ENCODE data around the gene SPOCK1. TPM values are rescaled to one million over a fixed set of nuclear protein-coding genes. Genes with fewer than 3 reads are reported as not detected.

SPOCK1 gene
- total RNA-seq, 1 experiment from 2014 or later = 0.27 TPM

DNA sequence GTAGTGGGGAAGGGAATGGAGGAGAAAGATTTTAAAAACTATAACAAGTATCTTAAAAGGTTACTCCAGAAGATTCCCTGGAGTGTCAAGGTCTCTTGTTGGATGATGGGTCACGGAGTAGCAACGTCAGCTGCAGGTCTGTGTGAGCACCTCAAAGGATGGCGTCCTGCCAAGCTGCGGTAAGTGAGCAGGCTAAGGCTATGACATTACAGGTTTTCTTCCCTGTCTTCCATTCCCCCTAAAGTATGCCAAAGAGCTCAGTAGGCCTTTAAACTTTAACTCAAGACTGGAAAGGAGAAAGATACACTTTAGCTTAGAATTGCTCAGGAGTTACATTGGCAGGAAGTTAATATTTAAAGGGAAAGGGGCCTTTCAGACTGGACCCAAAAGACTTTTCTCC is 17.5 kb downstream of the SPOCK1 start:
- RAD21 ChIA-PET (ENCODE audit: low non-redundant PET in 1 of 2, low total read pairs in 2 of 2, uncharacterized antibody in 2 of 2, unreplicated experiment in 2 of 2) = no interaction called here
- CTCF ChIA-PET = no interaction called here
- Histone ChIP-seq H3K27me3 (ENCODE audit: insufficient read depth, low read length) (peaks cover 39% of the 10 kb centered on the region), H3K79me2 (ENCODE audit: insufficient read depth, low read length) (no peaks in the 10 kb centered on the region), H3K9ac (ENCODE audit: low read length) (no peak overlapping the region), H3K9me3 (ENCODE audit: control insufficient read depth in 1 of 2, insufficient read depth in 1 of 2, low read depth in 1 of 2, low read length in 2 of 2) (no peaks in the 10 kb centered on the region), H2AFZ (ENCODE audit: low read depth, low read length, poor library complexity, severe bottlenecking) (no peak overlapping the region), H3K9me2 (ENCODE audit: insufficient read depth) (no peaks in the 10 kb centered on the region), H3K27ac (ENCODE audit: low read depth, low read length) (no peak overlapping the region), H4K20me1 (ENCODE audit: insufficient read depth) (no peaks in the 10 kb centered on the region), H3K36me3 (ENCODE audit: control insufficient read depth in 1 of 2, insufficient read depth in 2 of 2, low read length in 2 of 2) (no peaks in the 10 kb centered on the region), H3K4me1 (ENCODE audit: control insufficient read depth in 1 of 2, insufficient read depth in 2 of 2, low read length in 2 of 2) (no peaks in the 10 kb centered on the region), H3K4me3 (replicated peaks in 1 of 2; ENCODE audit: low read depth in 1 of 2, low read length in 2 of 2) (no peak overlapping the region), H3K4me2 (ENCODE audit: low read length) (no peak overlapping the region)
- BruUV-seq (replicated peaks) = no TSS peak
- ATAC-seq (no peak), DNase-seq (ENCODE audit: low read depth, low spot score) (no peak)
- TF ChIP-seq CEBPB (IDR thresholded peaks at IDR 0.05; ENCODE audit: low read depth) (no peak), EGR1 (IDR thresholded peaks at IDR 0.05; ENCODE audit: low read depth) (no peak), ZFX (IDR thresholded peaks at IDR 0.05) (no peak), CBX3 (IDR thresholded peaks at IDR 0.05; ENCODE audit: low read depth) (no peak), POLR2AphosphoS5 (IDR thresholded peaks at IDR 0.05; ENCODE audit: low read depth, low read length) (no peak), POLR2A (IDR thresholded peaks at IDR 0.05; ENCODE audit: borderline replicate concordance, extremely low read depth, insufficient read depth, insufficient read length) (no peak), REST (IDR thresholded peaks at IDR 0.05; ENCODE audit: low read depth) (no peak)
- TF ChIP-seq, protein P1, sequence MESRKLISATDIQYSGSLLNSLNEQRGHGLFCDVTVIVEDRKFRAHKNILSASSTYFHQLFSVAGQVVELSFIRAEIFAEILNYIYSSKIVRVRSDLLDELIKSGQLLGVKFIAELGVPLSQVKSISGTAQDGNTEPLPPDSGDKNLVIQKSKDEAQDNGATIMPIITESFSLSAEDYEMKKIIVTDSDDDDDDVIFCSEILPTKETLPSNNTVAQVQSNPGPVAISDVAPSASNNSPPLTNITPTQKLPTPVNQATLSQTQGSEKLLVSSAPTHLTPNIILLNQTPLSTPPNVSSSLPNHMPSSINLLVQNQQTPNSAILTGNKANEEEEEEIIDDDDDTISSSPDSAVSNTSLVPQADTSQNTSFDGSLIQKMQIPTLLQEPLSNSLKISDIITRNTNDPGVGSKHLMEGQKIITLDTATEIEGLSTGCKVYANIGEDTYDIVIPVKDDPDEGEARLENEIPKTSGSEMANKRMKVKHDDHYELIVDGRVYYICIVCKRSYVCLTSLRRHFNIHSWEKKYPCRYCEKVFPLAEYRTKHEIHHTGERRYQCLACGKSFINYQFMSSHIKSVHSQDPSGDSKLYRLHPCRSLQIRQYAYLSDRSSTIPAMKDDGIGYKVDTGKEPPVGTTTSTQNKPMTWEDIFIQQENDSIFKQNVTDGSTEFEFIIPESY (IDR thresholded peaks at IDR 0.05; ENCODE audit: extremely low read depth, insufficient replicate concordance, low read length) = no peak
- POLR2A ChIA-PET = no interaction called here
- intact Hi-C loops (cut with micrococcal nuclease) = no loop called here

All from HCT116 (cell line).